Neural cell (in vitro differentiated cells): Measurements from ENCODE around the gene PPAN.

Experiments
- EZH2 ChIP-seq: fragments of 200-600, 300-800 bp; shearing (Covaris generic), sonication (generic); IDR thresholded peaks from 2 replicates; pipeline ENCODE4 v1.6.1; 2014; ENCODE audit warnings: antibody characterized with exemption, low read length, borderline replicate concordance, mild to moderate bottlenecking; ENCODE audit not compliant: insufficient read depth, poor library complexity, severe bottlenecking
- SMC3 ChIP-seq: fragments of 450-650 bp; conservative IDR thresholded peaks from 2 replicates; pipeline ENCODE4 v1.6.1; 2014; ENCODE audit warnings: antibody characterized with exemption, mild to moderate bottlenecking, moderate library complexity; ENCODE audit not compliant: poor library complexity

- TF ChIP-seq SMC3, result no peak
- TF ChIP-seq EZH2, result no peak
Observed at GRCh38 chr19:10152100-10152499, 45.9 kb downstream of the PPAN start.
